ENCODE measurements around the gene EXOC3L1. TPM values are rescaled to one million over a fixed set of nuclear protein-coding genes. Genes with fewer than 3 reads are reported as not detected.

EXOC3L1 gene
- total and polyA plus RNA-seq, 2 of the 13 experiments (the other 11 are each of a cell fraction or from before 2014, with no cell fraction given): 0.12 TPM; not detected in 1

- TF ChIP-seq CERS6 (CRISPR knock-in tag; IDR thresholded peaks at IDR 0.05) (0 out of 2 replicates have a peak, but pooled peaks have one; percentile 23), ZMAT3 (CRISPR knock-in tag; conservative IDR thresholded peaks at IDR 0.05) (peak; percentile 91), KLF16 (CRISPR knock-in tag; IDR thresholded peaks at IDR 0.05) (peak in 1 of 2 experiments; percentile 74; a peak in 1 of 4 replicates), GMEB1 (CRISPR knock-in tag; IDR thresholded peaks at IDR 0.05; ENCODE audit: borderline replicate concordance) (peak; percentile 89), ZGPAT (CRISPR knock-in tag; IDR thresholded peaks at IDR 0.05) (peak; percentile 92), ZBTB1 (CRISPR knock-in tag; IDR thresholded peaks at IDR 0.05; ENCODE audit: borderline replicate concordance) (no peak), ZNF746 (CRISPR knock-in tag; IDR thresholded peaks at IDR 0.05) (peak; percentile 70; the same call in 1 of the 2 replicates), MAFF (IDR thresholded peaks at IDR 0.05; ENCODE audit: low read depth, low read length) (no peak), ZNF513 (CRISPR knock-in tag; conservative IDR thresholded peaks at IDR 0.05) (no peak), TBP (CRISPR knock-in tag; IDR thresholded peaks at IDR 0.05) (no peak), MTA1 (CRISPR knock-in tag; IDR thresholded peaks at IDR 0.05; ENCODE audit: borderline replicate concordance) (peak; percentile 97; the same call in 1 of the 2 replicates), KMT2B (CRISPR knock-in tag; IDR thresholded peaks at IDR 0.05) (peak; percentile 90), ZNF251 (CRISPR knock-in tag; IDR thresholded peaks at IDR 0.05) (no peak; the same call in 1 of the 2 replicates), KDM6A (CRISPR knock-in tag; IDR thresholded peaks at IDR 0.05; ENCODE audit: low read depth) (no peak), PHB2 (IDR thresholded peaks at IDR 0.05; ENCODE audit: partially characterized antibody) (no peak), ATF7 (IDR thresholded peaks at IDR 0.05) (no peak), ATF7 (CRISPR knock-in tag; IDR thresholded peaks at IDR 0.05) (no peak), KDM4B (CRISPR knock-in tag; IDR thresholded peaks at IDR 0.05) (peak; percentile 64; the same call in 1 of the 2 replicates), ZFX (CRISPR knock-in tag; IDR thresholded peaks at IDR 0.05; ENCODE audit: low read depth) (peak; percentile 91), RCOR2 (CRISPR knock-in tag; IDR thresholded peaks at IDR 0.05) (no peak)
- TF ChIP-seq, protein P1, sequence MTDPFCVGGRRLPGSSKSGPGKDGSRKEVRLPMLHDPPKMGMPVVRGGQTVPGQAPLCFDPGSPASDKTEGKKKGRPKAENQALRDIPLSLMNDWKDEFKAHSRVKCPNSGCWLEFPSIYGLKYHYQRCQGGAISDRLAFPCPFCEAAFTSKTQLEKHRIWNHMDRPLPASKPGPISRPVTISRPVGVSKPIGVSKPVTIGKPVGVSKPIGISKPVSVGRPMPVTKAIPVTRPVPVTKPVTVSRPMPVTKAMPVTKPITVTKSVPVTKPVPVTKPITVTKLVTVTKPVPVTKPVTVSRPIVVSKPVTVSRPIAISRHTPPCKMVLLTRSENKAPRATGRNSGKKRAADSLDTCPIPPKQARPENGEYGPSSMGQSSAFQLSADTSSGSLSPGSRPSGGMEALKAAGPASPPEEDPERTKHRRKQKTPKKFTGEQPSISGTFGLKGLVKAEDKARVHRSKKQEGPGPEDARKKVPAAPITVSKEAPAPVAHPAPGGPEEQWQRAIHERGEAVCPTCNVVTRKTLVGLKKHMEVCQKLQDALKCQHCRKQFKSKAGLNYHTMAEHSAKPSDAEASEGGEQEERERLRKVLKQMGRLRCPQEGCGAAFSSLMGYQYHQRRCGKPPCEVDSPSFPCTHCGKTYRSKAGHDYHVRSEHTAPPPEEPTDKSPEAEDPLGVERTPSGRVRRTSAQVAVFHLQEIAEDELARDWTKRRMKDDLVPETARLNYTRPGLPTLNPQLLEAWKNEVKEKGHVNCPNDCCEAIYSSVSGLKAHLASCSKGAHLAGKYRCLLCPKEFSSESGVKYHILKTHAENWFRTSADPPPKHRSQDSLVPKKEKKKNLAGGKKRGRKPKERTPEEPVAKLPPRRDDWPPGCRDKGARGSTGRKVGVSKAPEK (CRISPR knock-in tag; IDR thresholded peaks at IDR 0.05; ENCODE audit: borderline replicate concordance): peak; percentile 91; the same call in 1 of the 2 replicates
Observed at GRCh38 chr16:67173808-67174705, 15.9 kb downstream of the EXOC3L1 start (continued).

Measured in HepG2 (cell line).